Panc1 (cell line): Measurements from ENCODE around the gene ERG. TPM values are rescaled to one million over a fixed set of nuclear protein-coding genes. Genes with fewer than 3 reads are reported as not detected.

Experiments used
- ATAC-seq: fragments of 200-7000 bp; cut with Tn5 transposase; 2 replicates; pipeline ENCODE4 v1.9.1; 2020; ENCODE audit warnings: mild to moderate bottlenecking, moderate library complexity
- BruUV-seq: library from RNA; stranded (reverse); fragments of 400-500 nt; replicated peaks from 2 replicates; lab custom pipeline; 2021; lab: Mats Ljungman, UMichigan
- CTCF ChIA-PET: fragments of 300-600 bp; sonication (Branson Sonifier 250); formaldehyde crosslinking; loops from one replicate; lab custom pipeline; 2022; ENCODE audit warnings: antibody characterized with exemption; lab: Charles Lee
- POLR2A ChIA-PET: fragments of 300-600 bp; sonication (Branson Sonifier 250); formaldehyde crosslinking; loops from one replicate; lab custom pipeline; 2022; ENCODE audit warnings: antibody characterized with exemption; lab: Charles Lee
- DNase-seq: peaks from one replicate; pipeline ENCODE4 v3.0.0-alpha.2; 2010; ENCODE audit warnings: low read depth, low spot score
- H3K27ac ChIP-seq: 2 replicates; pipeline ENCODE4 v1.5.1; 2011; ENCODE audit warnings: mild to moderate bottlenecking, low read length, inconsistent platforms
- H3K27me3 ChIP-seq: fragments of 200-500 bp; sonication (Bioruptor generic); 2 replicates; pipeline ENCODE4 v1.6.0; 2014; ENCODE audit warnings: low read length, inconsistent platforms; ENCODE audit not compliant: control insufficient read depth, insufficient read depth
- H3K36me3 ChIP-seq: fragments of 200-500 bp; sonication (Bioruptor generic); 2 replicates; pipeline ENCODE4 v1.5.1; 2014; ENCODE audit warnings: inconsistent platforms, mild to moderate bottlenecking, low read length, moderate library complexity; ENCODE audit not compliant: control insufficient read depth, insufficient read depth
- H3K4me1 ChIP-seq: 2 replicates; pipeline ENCODE4 v1.5.1; 2011; ENCODE audit warnings: inconsistent platforms, mild to moderate bottlenecking, low read length, moderate library complexity; ENCODE audit not compliant: control insufficient read depth, insufficient read depth
- H3K4me3 ChIP-seq, 2 experiments: 2 replicates each; pipeline ENCODE4 v1.5.1; 2011 to 2012; ENCODE audit warnings: low read depth in 2 of 2, low read length in 2 of 2, mild to moderate bottlenecking in 2 of 2, inconsistent platforms in 1 of 2, moderate library complexity in 1 of 2
- H3K9me3 ChIP-seq: fragments of 200-500 bp; sonication (Bioruptor generic); 2 replicates; pipeline ENCODE4 v1.5.1; 2014; ENCODE audit warnings: low read depth, mild to moderate bottlenecking, inconsistent platforms, low read length, moderate library complexity; ENCODE audit not compliant: control insufficient read depth, insufficient read depth
- POLR2AphosphoS5 ChIP-seq: IDR thresholded peaks from 2 replicates; pipeline ENCODE4 v1.6.1; 2012; ENCODE audit warnings: mild to moderate bottlenecking, low read depth, low read length, moderate library complexity
- SIN3A ChIP-seq: IDR thresholded peaks from 2 replicates; pipeline ENCODE4 v1.6.1; 2012; ENCODE audit warnings: low read depth, mild to moderate bottlenecking, low read length, moderate library complexity, borderline replicate concordance; ENCODE audit not compliant: insufficient read depth
- TCF7L2 ChIP-seq: IDR thresholded peaks from 2 replicates; pipeline ENCODE4 v1.6.1; 2011; ENCODE audit warnings: mild to moderate bottlenecking, low read depth, low read length, inconsistent platforms
- in situ Hi-C: cut with HindIII; loops from 2 replicates; pipeline ENCODE4 v1.10.0; 2016; ENCODE audit warnings: low sequenced_read_pairs, low pct_unique_long_range_greater_than_20kb
- intact Hi-C: fragments of 100-400 bp; cut with micrococcal nuclease; formaldehyde crosslinking; loops from one replicate; pipeline ENCODE4 v1.10.0; 2022; ENCODE audit not compliant: unreplicated experiment
- total RNA-seq: library from RNA; stranded (reverse); gene quantifications from one replicate; pipeline ENCODE4 v1.2.1, GENCODE V29; 2021; ENCODE audit not compliant: unreplicated experiment
- TF ChIP-seq, protein P1 (sequence below): fragments of 450-650 bp; IDR thresholded peaks from 2 replicates; pipeline ENCODE4 v1.5.1; 2017; ENCODE audit warnings: mild to moderate bottlenecking
- TF ChIP-seq, protein P2 (sequence below), 2 experiments: IDR thresholded peaks; 2 replicates each; pipeline ENCODE4 v1.6.1; 2011 to 2012; ENCODE audit warnings: low read depth in 2 of 2, control low read depth in 1 of 2, low read length in 1 of 2, mild to moderate bottlenecking in 1 of 2, moderate library complexity in 1 of 2; ENCODE audit not compliant: insufficient read depth in 1 of 2

ERG gene
- total RNA-seq, 1 experiment from 2014 or later, result 0.49 TPM

DNA sequence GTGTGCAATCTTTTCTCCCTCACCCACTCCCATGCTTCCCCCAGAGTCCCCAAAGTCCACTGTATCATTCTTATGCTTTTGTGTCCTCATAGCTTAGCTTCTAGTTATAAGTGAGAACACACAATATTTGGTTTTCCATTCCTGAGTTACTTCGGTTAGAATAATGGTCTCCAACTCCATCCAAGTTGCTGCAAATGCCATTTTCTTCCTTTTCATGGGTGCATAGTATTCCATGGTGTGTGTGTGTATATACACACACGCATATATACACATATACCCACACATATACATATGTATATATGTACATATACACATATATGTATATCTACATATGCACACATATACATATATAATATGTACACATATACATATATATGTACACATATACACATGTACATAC lies 69.3 kb downstream of the ERG start:
- ChIA-PET POLR2A (no interaction called here), CTCF (no interaction called here)
- H3K27ac ChIP-seq, result no peak overlapping the region
- no peaks in the 10 kb centered on the region for H3K9me3 ChIP-seq
- DNase-seq, result no peak
- ATAC-seq, result no peak
- in situ Hi-C loops, result no loop called here
- H3K4me3 ChIP-seq, result no peak overlapping the region
- TF ChIP-seq TCF7L2 (no peak), SIN3A (no peak), POLR2AphosphoS5 (no peak)
- TF ChIP-seq, protein P1, sequence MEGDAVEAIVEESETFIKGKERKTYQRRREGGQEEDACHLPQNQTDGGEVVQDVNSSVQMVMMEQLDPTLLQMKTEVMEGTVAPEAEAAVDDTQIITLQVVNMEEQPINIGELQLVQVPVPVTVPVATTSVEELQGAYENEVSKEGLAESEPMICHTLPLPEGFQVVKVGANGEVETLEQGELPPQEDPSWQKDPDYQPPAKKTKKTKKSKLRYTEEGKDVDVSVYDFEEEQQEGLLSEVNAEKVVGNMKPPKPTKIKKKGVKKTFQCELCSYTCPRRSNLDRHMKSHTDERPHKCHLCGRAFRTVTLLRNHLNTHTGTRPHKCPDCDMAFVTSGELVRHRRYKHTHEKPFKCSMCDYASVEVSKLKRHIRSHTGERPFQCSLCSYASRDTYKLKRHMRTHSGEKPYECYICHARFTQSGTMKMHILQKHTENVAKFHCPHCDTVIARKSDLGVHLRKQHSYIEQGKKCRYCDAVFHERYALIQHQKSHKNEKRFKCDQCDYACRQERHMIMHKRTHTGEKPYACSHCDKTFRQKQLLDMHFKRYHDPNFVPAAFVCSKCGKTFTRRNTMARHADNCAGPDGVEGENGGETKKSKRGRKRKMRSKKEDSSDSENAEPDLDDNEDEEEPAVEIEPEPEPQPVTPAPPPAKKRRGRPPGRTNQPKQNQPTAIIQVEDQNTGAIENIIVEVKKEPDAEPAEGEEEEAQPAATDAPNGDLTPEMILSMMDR, result no peak
- TF ChIP-seq, protein P2, sequence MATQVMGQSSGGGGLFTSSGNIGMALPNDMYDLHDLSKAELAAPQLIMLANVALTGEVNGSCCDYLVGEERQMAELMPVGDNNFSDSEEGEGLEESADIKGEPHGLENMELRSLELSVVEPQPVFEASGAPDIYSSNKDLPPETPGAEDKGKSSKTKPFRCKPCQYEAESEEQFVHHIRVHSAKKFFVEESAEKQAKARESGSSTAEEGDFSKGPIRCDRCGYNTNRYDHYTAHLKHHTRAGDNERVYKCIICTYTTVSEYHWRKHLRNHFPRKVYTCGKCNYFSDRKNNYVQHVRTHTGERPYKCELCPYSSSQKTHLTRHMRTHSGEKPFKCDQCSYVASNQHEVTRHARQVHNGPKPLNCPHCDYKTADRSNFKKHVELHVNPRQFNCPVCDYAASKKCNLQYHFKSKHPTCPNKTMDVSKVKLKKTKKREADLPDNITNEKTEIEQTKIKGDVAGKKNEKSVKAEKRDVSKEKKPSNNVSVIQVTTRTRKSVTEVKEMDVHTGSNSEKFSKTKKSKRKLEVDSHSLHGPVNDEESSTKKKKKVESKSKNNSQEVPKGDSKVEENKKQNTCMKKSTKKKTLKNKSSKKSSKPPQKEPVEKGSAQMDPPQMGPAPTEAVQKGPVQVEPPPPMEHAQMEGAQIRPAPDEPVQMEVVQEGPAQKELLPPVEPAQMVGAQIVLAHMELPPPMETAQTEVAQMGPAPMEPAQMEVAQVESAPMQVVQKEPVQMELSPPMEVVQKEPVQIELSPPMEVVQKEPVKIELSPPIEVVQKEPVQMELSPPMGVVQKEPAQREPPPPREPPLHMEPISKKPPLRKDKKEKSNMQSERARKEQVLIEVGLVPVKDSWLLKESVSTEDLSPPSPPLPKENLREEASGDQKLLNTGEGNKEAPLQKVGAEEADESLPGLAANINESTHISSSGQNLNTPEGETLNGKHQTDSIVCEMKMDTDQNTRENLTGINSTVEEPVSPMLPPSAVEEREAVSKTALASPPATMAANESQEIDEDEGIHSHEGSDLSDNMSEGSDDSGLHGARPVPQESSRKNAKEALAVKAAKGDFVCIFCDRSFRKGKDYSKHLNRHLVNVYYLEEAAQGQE (IDR thresholded peaks at IDR 0.05; ENCODE audit: insufficient read depth in 1 of 2, low read depth in 2 of 2, low read length in 1 of 2), result no peak
- BruUV-seq, result no TSS peak
- intact Hi-C loops, result no loop called here
- no peaks in the 10 kb centered on the region for H3K36me3 ChIP-seq
- H3K4me1 ChIP-seq, result no peaks in the 10 kb centered on the region
- no peaks in the 10 kb centered on the region; the same call in 1 of the 2 replicates for H3K27me3 ChIP-seq

DNA sequence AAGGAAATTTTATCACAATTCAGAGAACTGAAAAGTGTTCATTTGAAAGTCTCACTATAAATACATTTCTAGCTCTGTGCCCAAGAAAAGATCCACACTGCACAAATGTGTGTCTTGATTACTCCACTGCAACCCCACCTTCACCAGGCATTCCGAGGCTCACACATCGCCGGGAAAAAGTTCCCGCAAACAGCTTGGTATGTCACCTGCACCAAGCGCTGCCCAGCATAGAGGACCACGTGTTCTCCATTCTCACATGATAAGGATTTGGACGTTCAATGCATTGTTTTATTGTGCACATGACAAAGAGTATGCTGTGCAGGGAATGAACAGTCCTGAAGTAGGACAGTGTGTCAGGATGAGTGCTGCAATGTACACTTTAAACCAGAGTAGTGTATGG lies 70.1 kb downstream of the ERG start:
- in situ Hi-C loops (no loop called here), intact Hi-C loops (no loop called here)
- Histone ChIP-seq H3K9me3 (no peaks in the 10 kb centered on the region), H3K27me3 (no peaks in the 10 kb centered on the region; the same call in 1 of the 2 replicates), H3K4me1 (no peaks in the 10 kb centered on the region), H3K4me3 (no peak overlapping the region), H3K27ac (no peak overlapping the region), H3K36me3 (no peaks in the 10 kb centered on the region)
- BruUV-seq, result no TSS peak
- no peak for DNase-seq
- no peak for ATAC-seq
- no peak for TF ChIP-seq TCF7L2
- TF ChIP-seq, protein P2 (IDR thresholded peaks at IDR 0.05; ENCODE audit: insufficient read depth in 1 of 2, low read depth in 2 of 2, low read length in 1 of 2), result no peak
- TF ChIP-seq, protein P1, result no peak
- no peak for TF ChIP-seq POLR2AphosphoS5
- no peak for TF ChIP-seq SIN3A
- ChIA-PET CTCF (no interaction called here), POLR2A (no interaction called here)
